ENCODE measurements around the gene TTF1. TPM values are rescaled to one million over a fixed set of nuclear protein-coding genes. Genes with fewer than 3 reads are reported as not detected.

Gene TTF1
- total RNA-seq, 2 experiments from 2014 or later = 12.4 to 12.8 TPM

DNA sequence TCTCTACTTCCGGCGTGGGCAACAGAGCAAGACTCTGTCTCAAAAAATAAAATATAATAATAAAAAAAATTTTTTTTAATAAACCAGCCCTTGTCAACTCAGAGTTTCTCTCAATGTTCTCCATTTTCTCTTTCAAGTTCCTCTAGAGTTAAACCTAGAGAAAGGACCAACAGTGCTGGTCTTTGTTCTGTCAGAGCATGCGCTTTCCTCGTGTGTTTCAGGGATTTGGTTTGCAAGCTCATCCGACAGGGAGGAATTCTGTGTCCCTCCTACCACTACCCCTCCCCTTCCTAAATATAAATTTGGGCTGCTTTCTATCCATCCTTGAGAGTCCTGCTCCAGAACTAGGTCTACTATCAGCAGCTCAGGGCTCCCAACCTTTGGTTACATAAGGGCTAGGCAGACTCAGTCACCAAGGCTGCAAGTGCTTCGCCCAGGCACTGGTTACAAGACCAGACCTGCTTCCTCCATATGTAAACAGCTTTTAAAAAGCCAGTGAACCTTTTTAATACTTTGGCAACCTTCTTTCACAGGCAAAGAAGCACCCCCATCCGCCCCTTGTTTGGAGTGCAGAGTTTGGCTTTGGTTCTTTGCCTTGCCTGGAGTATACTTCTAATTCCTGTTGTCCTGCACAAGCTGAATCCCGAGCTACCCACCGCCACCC lies 65.3 kb downstream of the TTF1 start:
- H3K27ac Mint-ChIP-seq = no peak overlapping the region

DNA sequence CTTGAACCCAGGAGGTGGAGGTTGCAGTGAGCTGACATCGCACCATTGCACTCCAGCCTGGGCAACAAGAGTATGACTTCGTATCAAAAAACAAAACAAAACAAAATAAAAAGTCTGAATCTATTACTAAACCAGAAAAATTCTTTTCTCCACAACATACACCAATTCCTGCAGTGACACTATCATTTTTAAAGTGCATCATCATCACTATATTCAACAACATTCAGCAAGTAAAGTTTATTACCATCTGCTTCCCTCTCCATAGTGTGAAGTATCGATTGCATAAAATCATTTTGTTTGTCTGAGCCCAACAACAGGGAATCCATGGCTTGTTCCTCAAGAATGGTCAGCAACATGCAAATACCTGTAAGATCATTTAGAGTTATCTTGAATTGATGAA lies 72.3 kb downstream of the TTF1 start:
- CTCF ChIA-PET = no interaction called here
- Histone ChIP-seq H3K9me3 (ENCODE audit: control insufficient read depth in 1 of 2, insufficient read depth in 1 of 2, low read length in 2 of 2) (no peaks in the 10 kb centered on the region), H3K4me1 (ENCODE audit: insufficient read depth, low read length) (no peaks in the 10 kb centered on the region), H3K36me3 (ENCODE audit: insufficient read depth, low read length) (peaks cover 92% of the 10 kb centered on the region), H3K27me3 (ENCODE audit: control insufficient read depth in 1 of 2, insufficient read depth in 2 of 2, low read length in 2 of 2) (no peaks in the 10 kb centered on the region), H3K4me3 (ENCODE audit: low read length) (no peak overlapping the region), H3K27ac (ENCODE audit: low read depth in 1 of 2, low read length in 2 of 2) (no peak overlapping the region)
- no peaks in the 10 kb centered on the region for H3K27me3 Mint-ChIP-seq
- no peak overlapping the region for H3K27ac Mint-ChIP-seq
- H3K36me3 Mint-ChIP-seq (ENCODE audit: low read depth) = peaks cover 99% of the 10 kb centered on the region
- TF ChIP-seq, protein P1, sequence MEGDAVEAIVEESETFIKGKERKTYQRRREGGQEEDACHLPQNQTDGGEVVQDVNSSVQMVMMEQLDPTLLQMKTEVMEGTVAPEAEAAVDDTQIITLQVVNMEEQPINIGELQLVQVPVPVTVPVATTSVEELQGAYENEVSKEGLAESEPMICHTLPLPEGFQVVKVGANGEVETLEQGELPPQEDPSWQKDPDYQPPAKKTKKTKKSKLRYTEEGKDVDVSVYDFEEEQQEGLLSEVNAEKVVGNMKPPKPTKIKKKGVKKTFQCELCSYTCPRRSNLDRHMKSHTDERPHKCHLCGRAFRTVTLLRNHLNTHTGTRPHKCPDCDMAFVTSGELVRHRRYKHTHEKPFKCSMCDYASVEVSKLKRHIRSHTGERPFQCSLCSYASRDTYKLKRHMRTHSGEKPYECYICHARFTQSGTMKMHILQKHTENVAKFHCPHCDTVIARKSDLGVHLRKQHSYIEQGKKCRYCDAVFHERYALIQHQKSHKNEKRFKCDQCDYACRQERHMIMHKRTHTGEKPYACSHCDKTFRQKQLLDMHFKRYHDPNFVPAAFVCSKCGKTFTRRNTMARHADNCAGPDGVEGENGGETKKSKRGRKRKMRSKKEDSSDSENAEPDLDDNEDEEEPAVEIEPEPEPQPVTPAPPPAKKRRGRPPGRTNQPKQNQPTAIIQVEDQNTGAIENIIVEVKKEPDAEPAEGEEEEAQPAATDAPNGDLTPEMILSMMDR (IDR thresholded peaks at IDR 0.05) = no peak
- intact Hi-C loops (cut with DNase I, micrococcal nuclease) = loop anchor here in 1 of 2 experiments (10.0 kb wide), 1 partner anchor 50 kb away; no protein-coding TSS in a partner anchor
- no peak overlapping the region for H3K4me3 Mint-ChIP-seq
- ATAC-seq (ENCODE audit: poor library complexity) = no peak
- POLR2A ChIA-PET = no interaction called here
- H3K9me3 Mint-ChIP-seq = peaks cover 2% of the 10 kb centered on the region
- H3K4me1 Mint-ChIP-seq (ENCODE audit: low read depth) = peaks cover 24% of the 10 kb centered on the region
- no peak for DNase-seq

More for the DNA sequence above, 65.3 kb downstream of the TTF1 start:
- ATAC-seq (ENCODE audit: poor library complexity) (no peak), DNase-seq (no peak)
- H3K4me3 Mint-ChIP-seq = no peak overlapping the region
- TF ChIP-seq, protein P1 (IDR thresholded peaks at IDR 0.05) = no peak
- Histone ChIP-seq H3K36me3 (ENCODE audit: insufficient read depth, low read length) (peaks cover 93% of the 10 kb centered on the region), H3K27ac (ENCODE audit: low read depth in 1 of 2, low read length in 2 of 2) (no peak overlapping the region), H3K4me1 (ENCODE audit: insufficient read depth, low read length) (no peaks in the 10 kb centered on the region), H3K4me3 (ENCODE audit: low read length) (no peak overlapping the region), H3K9me3 (ENCODE audit: control insufficient read depth in 1 of 2, insufficient read depth in 1 of 2, low read length in 2 of 2) (no peaks in the 10 kb centered on the region), H3K27me3 (ENCODE audit: control insufficient read depth in 1 of 2, insufficient read depth in 2 of 2, low read length in 2 of 2) (no peaks in the 10 kb centered on the region)
- no peaks in the 10 kb centered on the region for H3K9me3 Mint-ChIP-seq
- peaks cover 99% of the 10 kb centered on the region for H3K36me3 Mint-ChIP-seq (ENCODE audit: low read depth)
- ChIA-PET POLR2A (no interaction called here), CTCF (no interaction called here)
- H3K27me3 Mint-ChIP-seq = no peaks in the 10 kb centered on the region
- peaks cover 22% of the 10 kb centered on the region for H3K4me1 Mint-ChIP-seq (ENCODE audit: low read depth)
- intact Hi-C loops (cut with DNase I, micrococcal nuclease) = loop anchor here in 1 of 2 experiments (5.0 kb wide), 1 partner anchor 39 kb away; no protein-coding TSS in a partner anchor

DNA sequence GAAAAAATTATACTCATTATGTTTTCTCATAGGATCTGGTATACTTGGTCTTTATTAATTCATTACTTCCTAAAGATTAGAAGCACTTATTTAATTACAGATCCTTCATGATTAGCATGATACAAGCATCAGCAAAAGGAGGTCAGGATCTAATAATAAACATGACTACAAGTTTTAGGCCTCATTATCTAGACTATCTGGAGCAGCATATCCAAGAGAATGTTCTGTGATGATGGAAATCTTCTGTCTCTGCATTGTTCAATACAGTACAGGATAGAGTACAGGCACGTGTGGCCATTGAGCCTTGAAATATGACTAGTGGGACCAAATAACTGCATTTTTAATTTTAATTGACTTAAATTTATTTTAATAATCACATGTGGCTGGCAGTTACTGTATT lies 73.1 kb downstream of the TTF1 start:
- Histone ChIP-seq H3K27me3 (ENCODE audit: control insufficient read depth in 1 of 2, insufficient read depth in 2 of 2, low read length in 2 of 2) (no peaks in the 10 kb centered on the region), H3K36me3 (ENCODE audit: insufficient read depth, low read length) (peaks cover 93% of the 10 kb centered on the region), H3K9me3 (ENCODE audit: control insufficient read depth in 1 of 2, insufficient read depth in 1 of 2, low read length in 2 of 2) (no peaks in the 10 kb centered on the region), H3K4me1 (ENCODE audit: insufficient read depth, low read length) (no peaks in the 10 kb centered on the region), H3K27ac (ENCODE audit: low read depth in 1 of 2, low read length in 2 of 2) (no peak overlapping the region), H3K4me3 (ENCODE audit: low read length) (no peak overlapping the region)
- Mint-ChIP-seq H3K27me3 (no peaks in the 10 kb centered on the region), H3K4me1 (ENCODE audit: low read depth) (peaks cover 32% of the 10 kb centered on the region), H3K4me3 (no peak overlapping the region), H3K27ac (no peak overlapping the region), H3K36me3 (ENCODE audit: low read depth) (peaks cover 99% of the 10 kb centered on the region), H3K9me3 (peaks cover 2% of the 10 kb centered on the region)
- POLR2A ChIA-PET = no interaction called here
- no peak for ATAC-seq (ENCODE audit: poor library complexity)
- intact Hi-C loops (cut with DNase I, micrococcal nuclease) = loop anchor here (2.0 to 10.0 kb wide), 2 partner anchors 17 to 49 kb away; no protein-coding TSS in a partner anchor
- CTCF ChIA-PET = no interaction called here
- TF ChIP-seq, protein P1 (IDR thresholded peaks at IDR 0.05) = no peak
- DNase-seq = no peak
